Fibroblast of skin of right biceps (primary cell): ENCODE data around the gene DHRS1.
"Not testable (repeated sequence)": the region's sequence is repeated elsewhere in the genome, so short reads cannot be mapped to it uniquely, and the experiment has no call there.

Experiments used
- DNase-seq: peaks from one replicate; pipeline ENCODE4 v3.0.0-alpha.2; 2013

The DHRS1 gene

GRCh38 chr14:24261969-24262327 is 37.6 kb downstream of the DHRS1 start:
- no peak for DNase-seq

- DNase-seq = no peak
Measured at GRCh38 chr14:24261256-24261968, 38.2 kb downstream of the DHRS1 start.

- DNase-seq = no peak
Measured at GRCh38 chr14:24260780-24261157, 38.8 kb downstream of the DHRS1 start.

GRCh38 chr14:24260026-24260779 is 39.4 kb downstream of the DHRS1 start:
- no peak for DNase-seq

GRCh38 chr14:24259282-24260025 is 40.1 kb downstream of the DHRS1 start:
- peak; percentile 77 for DNase-seq

- DNase-seq = no peak
Measured at GRCh38 chr14:24258548-24259265, 40.9 kb downstream of the DHRS1 start.

- DNase-seq = no peak
Measured at GRCh38 chr14:24258119-24258518, 41.5 kb downstream of the DHRS1 start.

GRCh38 chr14:24256960-24257359 is 42.6 kb downstream of the DHRS1 start:
- no peak for DNase-seq

- no peak for DNase-seq
Measured at GRCh38 chr14:24255931-24256711, 43.5 kb downstream of the DHRS1 start.

- no peak for DNase-seq
Measured at GRCh38 chr14:24255438-24255837, 44.1 kb downstream of the DHRS1 start.

- no peak for DNase-seq
Measured at GRCh38 chr14:24254630-24255392, 44.8 kb downstream of the DHRS1 start.

- DNase-seq = no peak
Measured at GRCh38 chr14:24253936-24254335, 45.6 kb downstream of the DHRS1 start.

- DNase-seq = no peak
Measured at GRCh38 chr14:24252289-24253124, 47.1 kb downstream of the DHRS1 start.

- DNase-seq = peak; percentile 24
Measured at GRCh38 chr14:24251880-24252288, 47.7 kb downstream of the DHRS1 start.

GRCh38 chr14:24250354-24250753 is 49.2 kb downstream of the DHRS1 start:
- no peak for DNase-seq

- DNase-seq = no peak
Measured at GRCh38 chr14:24249230-24250021, 50.2 kb downstream of the DHRS1 start.

GRCh38 chr14:24247422-24247821 is 52.2 kb downstream of the DHRS1 start:
- DNase-seq = no peak

GRCh38 chr14:24246765-24247212 is 52.8 kb downstream of the DHRS1 start:
- DNase-seq = no peak

GRCh38 chr14:24245350-24245749 is 54.2 kb downstream of the DHRS1 start:
- DNase-seq = not testable (repeated sequence)
